PFSK-1 (cell line): ENCODE measurements around the gene SLC26A6.

Experiments
- FOXP2 ChIP-seq: optimal IDR thresholded peaks from 2 replicates; pipeline ENCODE3; 2011; ENCODE audit warnings: borderline replicate concordance, control low read depth, inconsistent platforms; ENCODE audit not compliant: insufficient read depth; ENCODE audit errors: extremely low read length, extremely low read depth
- TAF1 ChIP-seq: IDR thresholded peaks from 2 replicates; pipeline ENCODE4 v1.6.1; 2012; ENCODE audit warnings: low read length, control low read depth, borderline replicate concordance; ENCODE audit not compliant: insufficient read depth

GRCh38 chr3:48592519-48593087, 42.7 kb downstream of the SLC26A6 start:
- TF ChIP-seq FOXP2 = no peak
- TF ChIP-seq TAF1 = no peak
